Right ventricle myocardium superior (tissue), 1 donor: ENCODE results near the gene MAK. TPM values are rescaled to one million over a fixed set of nuclear protein-coding genes. Genes with fewer than 3 reads are reported as not detected.

Experiments used
- ATAC-seq: fragments of 200-7000 bp; cut with Tn5 transposase; one replicate; pipeline ENCODE4 v1.9.1; 2020; ENCODE audit warnings: mild to moderate bottlenecking; ENCODE audit not compliant: poor library complexity
- DNase-seq: peaks from one replicate; pipeline ENCODE4 v3.0.0-alpha.2; 2020
- intact Hi-C: fragments of 100-400 bp; cut with DNase I; formaldehyde crosslinking; loops from one replicate; pipeline ENCODE4 v1.11.2; 2022
- total RNA-seq: library from RNA; stranded (reverse); fragmentation: NEBNext Ultra II Directional; extraction: Animal tissue kit (Norgen Biotek cat#: 25700); gene quantifications from one replicate; pipeline ENCODE4 v1.2.1, GENCODE V29; 2021
- donor health status: DM: no; HTN: yes; CAD: no; lungs with severe emphysema.

Gene MAK
- total RNA-seq, 1 donor from 2014 or later, result not detected

DNA sequence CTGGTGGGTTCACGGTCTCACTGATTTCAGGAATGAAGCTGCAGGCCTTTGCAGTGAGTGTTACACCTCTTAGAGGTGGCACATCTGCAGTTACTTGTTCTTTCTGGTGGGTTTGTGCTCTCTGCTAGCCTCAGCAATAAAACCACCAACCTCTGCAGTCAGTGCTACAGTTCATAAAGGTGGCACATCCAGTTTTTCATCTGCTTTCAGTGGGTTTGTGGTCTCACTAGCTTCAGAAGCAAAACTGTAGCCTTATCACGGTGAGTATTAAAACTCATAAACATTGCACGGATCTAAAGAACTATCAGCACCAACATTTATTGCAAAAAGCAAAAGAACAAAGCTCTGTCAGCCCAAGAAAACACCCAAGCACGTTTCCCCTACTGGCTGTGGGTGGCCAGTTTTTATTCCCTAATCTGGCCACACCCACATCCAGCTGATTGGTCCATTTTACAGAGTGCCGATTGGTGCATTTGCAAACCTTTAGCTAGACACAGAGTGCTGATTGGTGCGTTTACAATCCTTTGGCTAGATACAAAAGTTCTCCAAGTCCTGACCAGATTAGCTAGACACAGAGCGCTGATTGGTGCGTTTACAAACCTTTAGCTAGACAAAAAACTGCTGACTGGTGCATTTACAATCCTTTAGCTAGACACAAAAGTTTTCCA is 118.9 kb downstream of the MAK start:
- ATAC-seq, result no peak
- DNase-seq, result no peak
- intact Hi-C loops, result no loop called here

DNA sequence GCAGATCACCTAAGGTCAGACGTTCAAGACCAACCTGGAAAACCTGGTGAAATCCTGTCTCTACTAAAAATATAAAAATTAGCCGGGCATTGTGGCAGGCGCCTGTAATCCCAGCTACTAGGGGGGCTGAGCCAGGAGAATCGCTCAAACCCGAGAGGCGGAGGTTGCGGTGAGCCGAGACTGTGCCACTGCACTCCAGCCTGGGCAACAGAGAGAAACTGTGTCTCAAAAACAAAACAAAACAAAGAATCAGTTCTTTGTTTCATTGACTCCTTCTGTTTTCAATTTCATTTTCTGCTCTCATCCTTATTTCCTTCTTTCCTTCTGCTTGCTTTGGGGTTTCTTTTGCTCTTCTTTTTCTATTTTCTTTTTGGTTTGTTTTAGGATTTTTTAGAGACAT is 124.4 kb downstream of the MAK start:
- intact Hi-C loops, result no loop called here
- DNase-seq (no peak), ATAC-seq (no peak)

Other genes with a start within 250 kb of the MAK start
- 0.78 TPM for gene C6orf52, start 143.9 kb downstream of the MAK start, total RNA-seq
- 10.4 TPM for gene PAK1IP1, start 143.6 kb downstream of the MAK start, total RNA-seq
- gene TMEM14C, start 115.5 kb downstream of the MAK start, total RNA-seq, result 124 TPM
- 120 TPM for gene TMEM14B, start 90.7 kb downstream of the MAK start, total RNA-seq
- not detected for gene GCM2, start 43.5 kb upstream of the MAK start, total RNA-seq
- gene SYCP2L, start 48.5 kb upstream of the MAK start, total RNA-seq, result 0.75 TPM
- gene ELOVL2, start 205.8 kb upstream of the MAK start, total RNA-seq, result 1.1 TPM